Activated T-helper 2 cell treated with anti-CD3 and anti-CD28 coated beads, Interferon-gamma antibody, Interleukin-2, Interleukin-4, amounts not matched to agents 10 μg/mL and 5 μg/mL and 100 μg/mL, durations not matched to agents 14 hours and 24 hours and 36 hours (primary cell): Measurements from ENCODE around the gene GPR142. TPM values are rescaled to one million over a fixed set of nuclear protein-coding genes. Genes with fewer than 3 reads are reported as not detected.
A peak's percentile ranks its signal among the peaks of the same experiment; 100 is the strongest.

ENCODE experiments used
- DNase-seq: peaks from one replicate; pipeline ENCODE4 v3.0.0; 2021; ENCODE audit warnings: low spot score
- H3K27ac Mint-ChIP-seq: one replicate; pipeline ENCODE4 v1.8.0; 2021; ENCODE audit warnings: mixed read lengths
- H3K27me3 Mint-ChIP-seq: one replicate; pipeline ENCODE4 v1.8.0; 2021; ENCODE audit warnings: low read depth, mixed read lengths
- H3K36me3 Mint-ChIP-seq: one replicate; pipeline ENCODE4 v1.8.0; 2021; ENCODE audit warnings: low read depth, mixed read lengths
- H3K4me1 Mint-ChIP-seq: one replicate; pipeline ENCODE4 v1.8.0; 2021; ENCODE audit warnings: low read depth, mixed read lengths
- H3K4me3 Mint-ChIP-seq: one replicate; pipeline ENCODE4 v1.8.0; 2021; ENCODE audit warnings: low read depth, mild to moderate bottlenecking, moderate library complexity, mixed read lengths
- H3K9me3 Mint-ChIP-seq: one replicate; pipeline ENCODE4 v1.8.0; 2021; ENCODE audit warnings: mixed read lengths
- intact Hi-C: fragments of 100-400 bp; cut with micrococcal nuclease; formaldehyde crosslinking; loops from one replicate; pipeline ENCODE4 v1.15.1; 2023
- total RNA-seq: library from RNA; stranded (reverse); gene quantifications from 2 replicates; pipeline ENCODE4 v1.2.3, GENCODE V29; 2022

GPR142 gene
- total RNA-seq, 1 donor from 2014 or later: not detected

- intact Hi-C loops: no loop called here
- H3K4me3 Mint-ChIP-seq: no peak overlapping the region
- peaks cover 6% of the 10 kb centered on the region for H3K4me1 Mint-ChIP-seq
- no peak for DNase-seq
- peaks cover 47% of the 10 kb centered on the region for H3K27me3 Mint-ChIP-seq
- H3K36me3 Mint-ChIP-seq: no peaks in the 10 kb centered on the region
- H3K27ac Mint-ChIP-seq: no peak overlapping the region
- H3K9me3 Mint-ChIP-seq: no peaks in the 10 kb centered on the region
These were observed 16.8 kb upstream of the GPR142 start for GRCh38 chr17:74350486-74350885.

GRCh38 chr17:74351552-74352210 is 15.6 kb upstream of the GPR142 start:
- Mint-ChIP-seq H3K9me3 (no peaks in the 10 kb centered on the region), H3K27me3 (peaks cover 51% of the 10 kb centered on the region), H3K4me3 (no peak overlapping the region), H3K4me1 (peaks cover 6% of the 10 kb centered on the region), H3K36me3 (no peaks in the 10 kb centered on the region), H3K27ac (no peak overlapping the region)
- intact Hi-C loops: no loop called here
- no peak for DNase-seq

GRCh38 chr17:74353446-74354060 is 13.8 kb upstream of the GPR142 start:
- DNase-seq: no peak
- Mint-ChIP-seq H3K36me3 (no peaks in the 10 kb centered on the region), H3K27ac (no peak overlapping the region), H3K9me3 (no peaks in the 10 kb centered on the region), H3K27me3 (peaks cover 56% of the 10 kb centered on the region), H3K4me3 (no peak overlapping the region), H3K4me1 (peaks cover 7% of the 10 kb centered on the region)
- intact Hi-C loops: loop anchor here (1.0 to 2.0 kb wide), 2 partner anchors 52 to 143 kb away; no protein-coding TSS in a partner anchor

GRCh38 chr17:74354123-74354522 is 13.2 kb upstream of the GPR142 start:
- Mint-ChIP-seq H3K36me3 (no peaks in the 10 kb centered on the region), H3K9me3 (no peaks in the 10 kb centered on the region), H3K4me1 (peaks cover 7% of the 10 kb centered on the region), H3K27ac (no peak overlapping the region), H3K4me3 (no peak overlapping the region), H3K27me3 (peaks cover 56% of the 10 kb centered on the region)
- peak; percentile 55 for DNase-seq
- intact Hi-C loops: loop anchor here (1.0 to 2.0 kb wide), 2 partner anchors 53 to 143 kb away; no protein-coding TSS in a partner anchor

GRCh38 chr17:74354561-74354960 is 12.7 kb upstream of the GPR142 start:
- DNase-seq: no peak
- peaks cover 56% of the 10 kb centered on the region for H3K27me3 Mint-ChIP-seq

GRCh38 chr17:74355065-74355464 is 12.2 kb upstream of the GPR142 start:
- peaks cover 7% of the 10 kb centered on the region for H3K4me1 Mint-ChIP-seq
- no peaks in the 10 kb centered on the region for H3K36me3 Mint-ChIP-seq
- no peaks in the 10 kb centered on the region for H3K9me3 Mint-ChIP-seq
- DNase-seq: no peak
- no peak overlapping the region for H3K27ac Mint-ChIP-seq
- H3K4me3 Mint-ChIP-seq: no peak overlapping the region
- H3K27me3 Mint-ChIP-seq: peaks cover 53% of the 10 kb centered on the region
- intact Hi-C loops: loop anchor here (2.0 kb wide), 1 partner anchor 144 kb away; no protein-coding TSS in a partner anchor

More at GRCh38 chr17:74354561-74354960, 12.7 kb upstream of the GPR142 start:
- H3K36me3 Mint-ChIP-seq: no peaks in the 10 kb centered on the region
- H3K27ac Mint-ChIP-seq: no peak overlapping the region
- H3K4me1 Mint-ChIP-seq: peaks cover 7% of the 10 kb centered on the region
- intact Hi-C loops: loop anchor here (1.0 to 2.0 kb wide), 2 partner anchors 53 to 144 kb away; no protein-coding TSS in a partner anchor
- no peaks in the 10 kb centered on the region for H3K9me3 Mint-ChIP-seq
- H3K4me3 Mint-ChIP-seq: no peak overlapping the region

GRCh38 chr17:74356646-74357465 is 10.4 kb upstream of the GPR142 start:
- Mint-ChIP-seq H3K27me3 (peaks cover 48% of the 10 kb centered on the region), H3K4me1 (peaks cover 7% of the 10 kb centered on the region), H3K27ac (no peak overlapping the region), H3K4me3 (no peak overlapping the region), H3K9me3 (no peaks in the 10 kb centered on the region), H3K36me3 (no peaks in the 10 kb centered on the region)
- intact Hi-C loops: no loop called here
- no peak for DNase-seq

GRCh38 chr17:74357466-74357809 is 9.9 kb upstream of the GPR142 start:
- peaks cover 7% of the 10 kb centered on the region for H3K4me1 Mint-ChIP-seq
- peaks cover 46% of the 10 kb centered on the region for H3K27me3 Mint-ChIP-seq

GRCh38 chr17:74358697-74359096 is 8.6 kb upstream of the GPR142 start:
- peaks cover 35% of the 10 kb centered on the region for H3K27me3 Mint-ChIP-seq
- no peak overlapping the region for H3K27ac Mint-ChIP-seq
- intact Hi-C loops: no loop called here
- no peak for DNase-seq
- H3K9me3 Mint-ChIP-seq: no peaks in the 10 kb centered on the region
- no peak overlapping the region for H3K4me3 Mint-ChIP-seq
- H3K4me1 Mint-ChIP-seq: peaks cover 7% of the 10 kb centered on the region
- no peaks in the 10 kb centered on the region for H3K36me3 Mint-ChIP-seq

More at GRCh38 chr17:74357466-74357809, 9.9 kb upstream of the GPR142 start:
- intact Hi-C loops: no loop called here
- DNase-seq: no peak
- Mint-ChIP-seq H3K4me3 (no peak overlapping the region), H3K27ac (no peak overlapping the region), H3K9me3 (no peaks in the 10 kb centered on the region), H3K36me3 (no peaks in the 10 kb centered on the region)

GRCh38 chr17:74359916-74360315 is 7.4 kb upstream of the GPR142 start:
- intact Hi-C loops: no loop called here

GRCh38 chr17:74360899-74361229 is 6.4 kb upstream of the GPR142 start:
- peaks cover 1% of the 10 kb centered on the region for H3K4me1 Mint-ChIP-seq
- H3K4me3 Mint-ChIP-seq: no peak overlapping the region
- H3K27me3 Mint-ChIP-seq: peaks cover 21% of the 10 kb centered on the region
- H3K27ac Mint-ChIP-seq: no peak overlapping the region
- no peaks in the 10 kb centered on the region for H3K36me3 Mint-ChIP-seq
- no peak for DNase-seq
- intact Hi-C loops: no loop called here
- H3K9me3 Mint-ChIP-seq: no peaks in the 10 kb centered on the region

More at GRCh38 chr17:74359916-74360315, 7.4 kb upstream of the GPR142 start:
- no peak overlapping the region for H3K4me3 Mint-ChIP-seq
- peaks cover 23% of the 10 kb centered on the region for H3K27me3 Mint-ChIP-seq
- no peaks in the 10 kb centered on the region for H3K9me3 Mint-ChIP-seq
- no peak for DNase-seq
- H3K36me3 Mint-ChIP-seq: no peaks in the 10 kb centered on the region
- no peak overlapping the region for H3K27ac Mint-ChIP-seq
- peaks cover 1% of the 10 kb centered on the region for H3K4me1 Mint-ChIP-seq

GRCh38 chr17:74361230-74362068 is 5.9 kb upstream of the GPR142 start, which contains the start of gene BTBD17:
BTBD17 (minus strand) TSS chr17:74361868; CDS start chr17:74361819, 49 bp downstream.
- Mint-ChIP-seq H3K4me1 (peaks cover 1% of the 10 kb centered on the region), H3K9me3 (no peaks in the 10 kb centered on the region)
- intact Hi-C loops: no loop called here

More at GRCh38 chr17:74361230-74362068, 5.9 kb upstream of the GPR142 start, which contains the start of gene BTBD17:
- DNase-seq: peak; percentile 25
- Mint-ChIP-seq H3K4me3 (no peak within 1 kb of the TSS), H3K27ac (no peak within 1 kb of the TSS), H3K27me3 (peaks cover 18% of the 10 kb centered on the region), H3K36me3 (no peaks in the 10 kb centered on the region)
